ENCODE results near the gene FSCN2. TPM values are rescaled to one million over a fixed set of nuclear protein-coding genes. Genes with fewer than 3 reads are reported as not detected.

The FSCN2 gene, protein sequence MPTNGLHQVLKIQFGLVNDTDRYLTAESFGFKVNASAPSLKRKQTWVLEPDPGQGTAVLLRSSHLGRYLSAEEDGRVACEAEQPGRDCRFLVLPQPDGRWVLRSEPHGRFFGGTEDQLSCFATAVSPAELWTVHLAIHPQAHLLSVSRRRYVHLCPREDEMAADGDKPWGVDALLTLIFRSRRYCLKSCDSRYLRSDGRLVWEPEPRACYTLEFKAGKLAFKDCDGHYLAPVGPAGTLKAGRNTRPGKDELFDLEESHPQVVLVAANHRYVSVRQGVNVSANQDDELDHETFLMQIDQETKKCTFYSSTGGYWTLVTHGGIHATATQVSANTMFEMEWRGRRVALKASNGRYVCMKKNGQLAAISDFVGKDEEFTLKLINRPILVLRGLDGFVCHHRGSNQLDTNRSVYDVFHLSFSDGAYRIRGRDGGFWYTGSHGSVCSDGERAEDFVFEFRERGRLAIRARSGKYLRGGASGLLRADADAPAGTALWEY
- total RNA-seq: 1 to 10 TPM in 1 of 2 experiments, under 1 TPM in 1; 0.96 to 2.0 TPM
- polyA plus RNA-seq: not detected
- 0.08 to 2.7 (median 0.94) reads per million in 6 experiments for total RNA-seq

DNA sequence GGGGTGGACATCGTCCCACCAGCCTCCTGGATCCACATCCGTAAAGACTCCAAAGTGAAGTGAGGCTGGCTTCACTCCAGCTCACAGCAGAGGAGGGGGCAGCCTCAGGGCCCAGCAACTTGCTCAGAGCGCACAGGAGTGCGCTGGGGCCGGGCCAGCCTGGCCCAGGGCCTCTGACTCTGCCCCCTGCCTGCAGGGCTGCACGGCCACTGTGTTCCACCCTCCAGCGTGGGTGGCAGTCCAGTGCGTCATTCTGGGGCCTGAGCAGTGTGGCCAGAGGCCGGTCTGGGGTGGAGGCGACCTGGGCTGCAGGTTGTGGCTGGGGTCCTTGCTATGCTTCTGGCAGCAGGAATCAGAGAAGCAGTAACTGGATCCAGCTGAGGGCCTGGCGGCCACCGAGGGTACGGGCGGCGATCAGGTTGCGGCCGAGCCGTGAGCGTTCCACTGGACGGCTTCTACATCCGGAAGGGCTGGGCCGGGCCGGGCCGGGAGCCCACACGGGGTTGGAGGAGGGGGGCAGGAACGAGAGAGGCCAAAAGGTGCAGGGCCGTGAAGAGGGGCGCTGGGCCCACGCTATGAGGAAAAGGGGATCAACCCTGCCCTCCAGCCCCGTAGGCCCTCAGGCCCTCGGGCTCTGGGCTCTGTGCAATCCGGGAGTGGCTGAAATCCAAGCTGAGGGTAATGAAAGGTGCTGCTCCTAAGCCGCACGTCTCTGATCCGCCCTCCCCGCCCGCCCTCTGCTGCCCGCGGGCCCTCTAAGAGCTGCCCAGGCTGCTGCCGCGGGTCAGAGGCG, at the start of gene FSCN2:
Gene FSCN2 (plus strand): TSS at position 787 of the 793 bp plus-strand sequence. CDS start 155 bp downstream, outside the sequence.
- H3K36me3 Mint-ChIP-seq: no peaks in the 10 kb centered on the region
- no peak within 1 kb of the TSS for H3K4me3 Mint-ChIP-seq
- H3K4me1 Mint-ChIP-seq: no peaks in the 10 kb centered on the region
- ATAC-seq: no peak
- POLR2A ChIA-PET: interaction anchor here (1.5 kb wide), 1 partner anchor 10 kb away, joined by 4 read pairs; no protein-coding TSS in a partner anchor
- no peaks in the 10 kb centered on the region for H3K9me3 Mint-ChIP-seq
- no peak for DNase-seq
- no peak within 1 kb of the TSS for H3K27ac Mint-ChIP-seq
- H3K27me3 Mint-ChIP-seq: peaks cover 0 to 12% (median 0%) of the 10 kb centered on the region in 5 donors

DNA sequence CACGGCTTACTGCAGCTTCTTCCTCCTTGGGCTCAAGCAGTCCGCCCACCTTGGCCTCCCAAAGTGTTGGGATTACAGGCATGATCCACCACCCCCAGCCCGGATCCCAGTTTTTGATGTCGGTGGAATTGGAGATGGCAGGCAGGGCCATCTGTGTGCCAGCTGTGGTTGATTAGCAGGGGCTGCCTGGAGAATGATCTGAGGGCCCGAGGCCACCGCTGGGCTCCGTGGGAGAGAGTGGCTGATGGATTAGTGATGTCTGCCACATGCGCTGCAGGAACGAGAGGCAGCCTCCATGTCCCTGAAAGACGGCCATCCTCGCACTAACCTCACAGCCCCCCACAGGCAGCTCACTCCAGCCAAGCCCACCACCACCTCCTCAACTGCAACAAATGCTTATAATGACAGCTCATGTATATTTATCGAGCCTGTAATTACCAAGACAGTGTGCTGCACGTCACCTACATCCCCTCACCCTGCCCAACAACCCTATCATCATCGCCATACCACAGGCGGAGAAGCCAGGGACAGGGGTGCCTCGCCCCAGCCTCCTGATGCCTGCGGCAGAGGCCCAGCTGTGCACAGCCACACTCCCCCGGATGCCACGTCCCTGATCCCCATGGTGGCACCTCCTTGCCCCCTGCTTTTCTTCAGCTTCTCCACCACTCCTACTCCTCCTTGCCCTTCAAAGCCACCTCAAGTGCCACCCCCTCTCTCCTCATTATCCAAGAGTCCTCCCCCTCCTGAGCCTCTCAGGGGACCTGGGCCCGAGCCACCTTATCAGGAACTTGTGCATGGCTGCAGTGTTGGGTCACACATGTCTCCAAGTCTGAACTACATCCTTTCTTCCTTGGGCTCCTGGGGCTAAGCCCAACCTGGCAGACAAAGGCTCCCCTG, 48.8 kb upstream of the FSCN2 start:
- Mint-ChIP-seq H3K4me1 (peaks cover 3 to 21% (median 12%) of the 10 kb centered on the region in 4 donors), H3K27me3 (peaks cover 1 to 21% (median 8%) of the 10 kb centered on the region in 5 donors), H3K9me3 (no peaks in the 10 kb centered on the region), H3K36me3 (no peaks in the 10 kb centered on the region), H3K27ac (peak overlapping the region in 1 of 10 donors; percentile 66), H3K4me3 (peak overlapping the region in 1 of 10 donors; percentile 16)
- DNase-seq (peak in 1 of 10 donors; percentile 41), ATAC-seq (no peak)
- POLR2A ChIA-PET: no interaction called here

DNA sequence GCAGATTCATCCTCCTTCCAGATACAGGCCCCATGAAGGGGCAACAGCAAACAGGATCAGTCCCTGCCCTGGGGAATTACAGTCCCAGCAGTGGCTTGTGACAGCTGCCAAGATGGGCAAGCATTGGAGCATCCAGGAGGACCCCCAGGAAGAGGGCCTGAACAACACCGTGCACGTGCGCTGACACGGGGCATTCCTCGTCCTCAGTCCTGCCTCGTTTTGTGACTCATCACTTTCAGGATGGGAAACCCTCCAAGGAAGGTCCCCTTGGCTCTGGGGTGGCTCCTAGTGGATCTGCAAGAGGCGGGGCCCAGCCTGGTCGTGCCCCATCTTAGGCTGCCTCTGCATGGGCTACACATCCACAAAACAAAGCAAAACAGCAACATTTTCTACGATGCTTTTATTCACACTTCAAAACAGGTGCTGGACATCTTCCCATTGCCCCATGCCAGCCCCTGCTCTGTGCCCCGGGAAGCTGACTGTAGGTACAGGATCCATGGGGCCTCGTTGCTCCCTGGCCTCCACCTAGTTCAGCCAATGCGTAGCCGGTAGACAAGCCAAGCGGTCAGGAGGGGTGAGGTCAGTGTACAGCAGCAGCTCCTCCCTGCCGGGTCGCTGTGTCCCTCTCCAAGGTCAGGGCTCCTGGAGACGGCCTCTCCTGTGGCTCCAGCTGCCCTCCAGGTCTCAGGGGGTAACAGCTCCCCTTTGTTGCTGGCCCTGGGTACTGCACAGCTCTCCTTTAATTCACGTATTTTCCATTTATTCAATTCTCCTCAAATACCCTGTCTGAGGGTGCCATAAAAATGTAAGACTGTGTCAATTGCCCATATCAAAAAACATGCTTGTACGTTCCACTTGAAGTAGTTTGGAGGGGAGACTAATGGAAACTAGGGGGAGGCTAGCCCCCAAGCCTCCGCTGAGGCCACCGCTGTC, 47.8 kb upstream of the FSCN2 start:
- H3K27me3 Mint-ChIP-seq: peaks cover 1 to 21% (median 8%) of the 10 kb centered on the region in 5 donors
- peak overlapping the region in 1 of 10 donors; percentile 85 for H3K27ac Mint-ChIP-seq
- peak overlapping the region in 9 of 10 donors; percentile 11 to 43 (median 29) for H3K4me3 Mint-ChIP-seq
- POLR2A ChIA-PET: interaction anchor here (10.9 kb wide), 1 partner anchor 31 kb away, joined by 176 read pairs; the partner anchor contains the start of gene ACTG1
- DNase-seq: no peak
- no peaks in the 10 kb centered on the region for H3K9me3 Mint-ChIP-seq
- H3K36me3 Mint-ChIP-seq: no peaks in the 10 kb centered on the region
- peaks cover 3 to 21% (median 12%) of the 10 kb centered on the region in 4 donors for H3K4me1 Mint-ChIP-seq
- no peak for ATAC-seq

DNA sequence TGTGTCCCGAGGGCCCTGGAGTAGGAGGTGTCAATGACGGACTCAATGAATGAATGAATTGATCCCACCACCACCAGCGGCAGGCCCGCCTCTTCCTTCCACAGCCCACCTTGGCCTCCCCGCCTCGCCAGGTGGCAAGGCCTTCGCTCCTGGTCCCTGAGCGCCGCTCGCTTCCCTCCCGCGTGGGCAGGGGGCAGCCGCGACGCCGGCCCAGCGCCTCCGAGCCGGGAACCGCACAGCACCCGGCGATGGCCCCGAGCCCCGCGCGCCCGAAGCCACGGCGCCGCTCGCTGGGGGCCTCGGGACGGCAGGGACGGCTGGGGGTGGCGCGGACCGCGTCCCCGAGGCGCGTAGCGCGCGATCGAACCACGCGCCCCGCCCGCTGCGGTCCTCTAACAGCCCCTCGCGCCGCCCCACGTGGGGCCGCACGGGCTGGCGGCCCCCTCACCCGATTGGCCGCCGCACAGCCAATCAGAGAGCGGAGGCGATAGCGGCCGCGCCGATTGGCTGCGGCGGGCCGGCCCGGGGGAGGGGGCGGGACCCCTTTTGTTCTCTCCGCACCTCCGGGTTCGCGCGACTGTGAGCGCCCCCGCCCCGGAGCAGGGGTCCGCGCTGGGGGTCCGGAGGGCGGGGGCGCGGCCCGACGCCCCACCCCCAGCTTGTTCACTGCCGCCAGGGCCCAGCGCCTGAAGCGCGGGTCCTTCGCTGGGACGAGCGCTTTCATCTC, 46.9 kb upstream of the FSCN2 start:
- Mint-ChIP-seq H3K4me1 (peaks cover 4 to 25% (median 12%) of the 10 kb centered on the region in 4 donors), H3K9me3 (no peaks in the 10 kb centered on the region), H3K36me3 (no peaks in the 10 kb centered on the region), H3K27ac (peak overlapping the region in 1 of 10 donors; percentile 85), H3K27me3 (peaks cover 1 to 25% (median 12%) of the 10 kb centered on the region in 5 donors), H3K4me3 (peak overlapping the region; percentile 69 to 83 (median 76))
- POLR2A ChIA-PET: interaction anchor here (1.5 to 10.9 kb wide), 2 partner anchors 30 to 186 kb away, joined by 3 to 176 read pairs; partner anchors contain the start of genes ACTG1 and SLC38A10
- ATAC-seq: peak; percentile 79 to 81
- peak; percentile 53 to 84 (median 70) for DNase-seq

DNA sequence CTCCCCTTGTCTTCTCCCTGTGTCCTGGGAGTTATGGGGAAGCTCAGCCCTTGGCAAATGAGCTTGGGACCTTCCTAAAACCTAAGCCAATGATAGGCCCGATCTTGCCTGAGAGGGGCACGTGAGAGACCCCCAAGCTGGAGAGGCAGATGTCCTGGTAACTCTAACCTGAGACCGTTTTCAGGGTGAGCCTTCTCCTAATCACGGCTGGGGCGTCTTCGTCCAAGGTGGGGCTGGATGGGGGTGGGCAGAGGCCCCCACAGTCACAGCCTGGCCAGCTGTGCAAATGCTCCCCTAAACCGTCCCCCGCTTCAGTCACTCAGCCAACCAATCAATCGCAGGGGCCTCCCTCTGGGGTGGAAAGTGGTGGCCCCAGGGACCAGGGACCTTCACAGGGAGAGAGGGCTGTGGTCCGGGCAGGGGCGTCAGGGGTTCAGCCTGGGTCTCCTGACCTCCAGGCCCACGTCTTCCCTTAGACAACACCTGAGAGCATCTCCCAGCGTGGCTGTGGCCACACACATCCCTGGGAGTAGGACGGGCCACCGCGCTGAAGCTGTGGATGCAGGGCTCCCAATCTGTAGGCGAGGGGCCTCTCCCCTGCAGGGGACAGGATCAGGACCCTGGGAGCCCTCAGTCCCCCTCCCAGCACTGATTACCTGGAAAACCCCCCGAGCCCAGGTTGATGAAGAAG, 46.2 kb upstream of the FSCN2 start:
- DNase-seq: no peak
- peak overlapping the region; percentile 69 to 83 (median 76) for H3K4me3 Mint-ChIP-seq
- H3K36me3 Mint-ChIP-seq: no peaks in the 10 kb centered on the region
- H3K27me3 Mint-ChIP-seq: peaks cover 1 to 25% (median 13%) of the 10 kb centered on the region in 5 donors
- peak overlapping the region in 2 of 10 donors; percentile 25 to 34 for H3K27ac Mint-ChIP-seq
- peaks cover 4 to 27% (median 13%) of the 10 kb centered on the region in 4 donors for H3K4me1 Mint-ChIP-seq
- no peaks in the 10 kb centered on the region for H3K9me3 Mint-ChIP-seq
- POLR2A ChIA-PET: interaction anchor here (1.5 to 10.9 kb wide), 2 partner anchors 30 to 186 kb away, joined by 3 to 176 read pairs; partner anchors contain the start of genes ACTG1 and SLC38A10
- no peak for ATAC-seq

DNA sequence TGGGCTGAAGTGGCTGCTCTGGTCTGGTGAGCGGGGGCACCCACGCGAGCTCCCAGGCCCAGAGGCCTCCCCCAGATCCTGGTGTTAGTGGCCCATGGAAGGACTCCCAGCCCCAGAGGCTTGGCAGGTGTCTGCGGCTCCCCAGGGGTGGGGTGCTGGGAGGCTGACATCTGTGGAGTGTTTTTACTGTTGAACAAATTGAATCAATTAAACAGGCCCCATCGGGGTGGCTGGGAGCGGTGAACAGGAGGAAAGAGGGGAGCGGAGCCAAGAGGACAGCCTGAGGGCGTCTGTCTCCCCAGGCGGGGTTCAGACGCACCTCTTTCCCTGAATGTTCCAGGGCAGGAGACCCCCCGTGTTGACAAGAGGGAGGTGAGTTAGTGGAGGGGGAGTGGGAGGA, 45.5 kb upstream of the FSCN2 start:
- Mint-ChIP-seq H3K4me1 (peaks cover 4 to 30% (median 14%) of the 10 kb centered on the region in 4 donors), H3K27ac (peak overlapping the region in 2 of 10 donors; percentile 49 to 80), H3K4me3 (peak overlapping the region in 9 of 10 donors; percentile 19 to 83 (median 66)), H3K36me3 (no peaks in the 10 kb centered on the region), H3K27me3 (peaks cover 1 to 25% (median 13%) of the 10 kb centered on the region in 5 donors), H3K9me3 (no peaks in the 10 kb centered on the region)
- DNase-seq (no peak), ATAC-seq (no peak)
- POLR2A ChIA-PET: interaction anchor here (1.5 to 10.9 kb wide), 2 partner anchors 29 to 187 kb away, joined by 3 to 176 read pairs; partner anchors contain the start of genes ACTG1 and SLC38A10

DNA sequence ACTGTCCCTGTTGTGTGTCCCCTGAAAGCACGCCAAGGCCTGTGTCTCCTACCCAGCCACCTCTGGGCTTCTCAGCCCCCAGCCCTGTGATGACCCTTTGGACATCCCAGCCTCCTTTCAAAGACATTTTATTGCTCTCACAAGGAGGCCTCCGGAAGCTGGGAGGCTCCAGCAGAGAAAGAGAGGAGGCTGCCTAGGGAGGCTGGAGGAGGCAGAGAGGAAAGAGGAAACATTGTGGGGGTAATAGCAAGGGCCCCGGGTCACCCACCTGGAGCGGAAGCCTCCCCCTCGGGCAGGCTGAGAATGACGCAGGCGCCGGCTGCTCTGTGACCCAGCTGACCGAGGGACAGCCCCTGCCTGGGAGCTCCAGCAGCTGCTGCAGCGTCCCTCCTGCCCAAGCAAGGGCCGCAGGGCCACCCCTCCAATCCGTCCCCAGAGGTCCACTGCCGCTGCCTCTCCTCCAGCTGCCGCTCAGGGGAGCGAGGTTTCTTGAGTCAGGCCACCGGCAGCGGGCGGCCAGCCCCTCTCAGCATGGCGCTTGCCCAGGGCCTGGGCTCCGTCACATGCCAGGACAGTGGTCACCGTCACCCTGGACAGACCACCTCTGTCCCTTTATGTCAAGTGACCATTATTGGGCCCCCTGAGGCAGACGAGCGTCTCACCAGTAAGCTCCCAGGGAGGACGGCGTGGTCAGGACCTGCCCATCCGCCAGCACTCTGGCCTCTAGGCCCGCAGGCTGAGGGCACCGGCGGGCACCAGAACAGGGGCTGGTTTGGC, 44.9 kb upstream of the FSCN2 start:
- DNase-seq: peak in 7 of 10 donors; percentile 29 to 73 (median 37)

DNA sequence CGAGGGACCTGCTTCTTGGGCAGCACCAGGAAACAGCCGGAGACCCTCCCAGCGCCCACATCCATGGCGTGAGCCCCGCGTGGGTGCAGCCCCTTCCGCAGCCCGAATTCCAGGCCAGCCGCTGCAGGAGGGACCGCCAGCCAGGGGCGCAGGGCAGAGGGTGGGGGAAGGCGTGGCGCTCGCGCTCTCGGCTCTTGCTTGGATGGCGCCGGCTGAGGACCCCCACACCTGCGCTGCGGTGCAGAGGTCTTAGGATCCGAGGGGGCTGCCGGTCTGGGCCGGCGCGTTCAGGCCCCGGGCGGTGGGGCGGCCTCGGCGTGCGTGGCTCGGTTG, 44.3 kb upstream of the FSCN2 start:
- POLR2A ChIA-PET: interaction anchor here (0.5 to 10.9 kb wide), 5 partner anchors 28 to 597 kb away, joined by 3 to 176 read pairs (median 4); partner anchors contain the start of gene ACTG1
- Mint-ChIP-seq H3K4me1 (peaks cover 4 to 30% (median 14%) of the 10 kb centered on the region in 4 donors), H3K27me3 (peaks cover 1 to 25% (median 13%) of the 10 kb centered on the region in 5 donors), H3K36me3 (no peaks in the 10 kb centered on the region), H3K9me3 (no peaks in the 10 kb centered on the region), H3K27ac (no peak overlapping the region), H3K4me3 (peak overlapping the region in 7 of 10 donors; percentile 18 to 76 (median 47))
- ATAC-seq: peak; percentile 1 to 6
- no peak for DNase-seq

More for the DNA sequence above, 44.9 kb upstream of the FSCN2 start:
- no peaks in the 10 kb centered on the region for H3K9me3 Mint-ChIP-seq
- peaks cover 4 to 30% (median 14%) of the 10 kb centered on the region in 4 donors for H3K4me1 Mint-ChIP-seq
- no peak for ATAC-seq
- POLR2A ChIA-PET: interaction anchor here (0.5 to 10.9 kb wide), 3 partner anchors 28 to 596 kb away, joined by 3 to 176 read pairs (median 3); partner anchors contain the start of gene ACTG1
- peaks cover 1 to 25% (median 13%) of the 10 kb centered on the region in 5 donors for H3K27me3 Mint-ChIP-seq
- H3K36me3 Mint-ChIP-seq: no peaks in the 10 kb centered on the region
- peak overlapping the region in 2 of 10 donors; percentile 52 to 80 for H3K27ac Mint-ChIP-seq
- H3K4me3 Mint-ChIP-seq: peak overlapping the region in 7 of 10 donors; percentile 30 to 83 (median 70)
